ENCODE measurements around the gene PIP.

GRCh38 chr7:143188994-143189393 lies 57.1 kb downstream of the PIP start:
- no peak for TF ChIP-seq CTCF (IDR thresholded peaks at IDR 0.05; ENCODE audit: insufficient read depth, low read length, poor library complexity, severe bottlenecking)
- no peak for TF ChIP-seq EZH2phosphoT487 (conservative IDR thresholded peaks at IDR 0.05; ENCODE audit: low read length)
